SK-N-SH (cell line): Measurements from ENCODE around the gene TNNC1. TPM values are rescaled to one million over a fixed set of nuclear protein-coding genes. Genes with fewer than 3 reads are reported as not detected.

Experiments used
- CTCF ChIA-PET: fragments of 300-600, 350-600 bp; formaldehyde crosslinking; extraction: SDS; loops from one replicate; lab custom pipeline; 2021; lab: Yijun Ruan, JAX
- POLR2A ChIA-PET: fragments of 350-600 bp; sonication (Branson Sonifier 250); formaldehyde crosslinking; extraction: SDS; loops from one replicate; lab custom pipeline; 2020; ENCODE audit warnings: antibody characterized with exemption, inconsistent platforms; lab: Yijun Ruan, JAX
- DNase-seq: peaks from one replicate; pipeline ENCODE4 v3.0.0; 2012
- H2AFZ ChIP-seq: fragments of 200-600 bp; sonication (generic); 2 replicates; pipeline ENCODE4 v1.8.1; 2016; ENCODE audit warnings: antibody characterized with exemption, mild to moderate bottlenecking, low read depth
- H3F3A ChIP-seq: fragments of 200-600 bp; sonication (generic); replicated peaks from 2 replicates; pipeline ENCODE3; 2016; ENCODE audit warnings: antibody characterized with exemption, mild to moderate bottlenecking; ENCODE audit not compliant: insufficient read depth
- H3K27ac ChIP-seq, 2 experiments: fragments of 200-500 bp in 1 of 2; fragments of 200-600 bp in 1 of 2; sonication (Bioruptor generic) in 1 of 2; sonication (generic), shearing (Covaris generic) in 1 of 2; 2 replicates each; pipeline versions ENCODE4 v1.5.1 to v1.6.1; 2014 to 2016; ENCODE audit warnings: low read depth in 2 of 2, inconsistent platforms in 1 of 2, low read length in 1 of 2, mild to moderate bottlenecking in 1 of 2, mixed read lengths in 1 of 2
- H3K27me3 ChIP-seq: fragments of 200-600 bp; sonication (generic), shearing (Covaris generic); 2 replicates; pipeline ENCODE4 v1.6.1; 2016; ENCODE audit warnings: mixed run types; ENCODE audit not compliant: insufficient read depth
- H3K36me3 ChIP-seq, 2 experiments: fragments of 200-500 bp in 1 of 2; fragments of 200-600 bp in 1 of 2; sonication (Bioruptor generic) in 1 of 2; sonication (generic) in 1 of 2; replicated peaks in 1 of 2; 2 replicates each; pipeline versions ENCODE3 to v1.5.1; 2014 to 2016; ENCODE audit warnings: low read length in 1 of 2, mild to moderate bottlenecking in 1 of 2; ENCODE audit not compliant: insufficient read depth in 2 of 2, control insufficient read depth in 1 of 2
- H3K4me1 ChIP-seq, 2 experiments: fragments of 200-500 bp in 1 of 2; fragments of 200-600 bp in 1 of 2; sonication (Bioruptor generic) in 1 of 2; sonication (generic), shearing (Covaris generic) in 1 of 2; 2 replicates each; pipeline versions ENCODE4 v1.5.1 to v1.6.1; 2014 to 2016; ENCODE audit warnings: low read depth in 1 of 2, low read length in 1 of 2, mixed run types in 1 of 2; ENCODE audit not compliant: insufficient read depth in 2 of 2, control insufficient read depth in 1 of 2
- H3K4me2 ChIP-seq: fragments of 200-600 bp; sonication (generic), shearing (Covaris generic); 2 replicates; pipeline ENCODE4 v1.6.1; 2017; ENCODE audit warnings: mixed run types
- H3K4me3 ChIP-seq, 2 experiments: fragments of 200-500 bp in 1 of 2; fragments of 200-600 bp in 1 of 2; sonication (Bioruptor generic) in 1 of 2; sonication (generic), shearing (Covaris generic) in 1 of 2; 2 replicates each; pipeline versions ENCODE4 v1.5.1 to v1.8.1; 2014 to 2016; ENCODE audit warnings: low read depth in 2 of 2, inconsistent platforms in 1 of 2, low read length in 1 of 2, mild to moderate bottlenecking in 1 of 2, mixed read lengths in 1 of 2, moderate library complexity in 1 of 2
- H3K79me2 ChIP-seq: fragments of 200-600 bp; sonication (generic); 2 replicates; pipeline ENCODE4 v1.8.1; 2017; ENCODE audit warnings: mild to moderate bottlenecking; ENCODE audit not compliant: insufficient read depth
- H3K9ac ChIP-seq: fragments of 200-600 bp; sonication (generic); 2 replicates; pipeline ENCODE4 v1.6.1; 2017; ENCODE audit warnings: mixed run types
- H3K9me2 ChIP-seq: fragments of 200-600 bp; sonication (generic); 2 replicates; pipeline ENCODE4 v1.6.1; 2017; ENCODE audit warnings: mixed run types
- H3K9me3 ChIP-seq: fragments of 200-600 bp; sonication (generic); 2 replicates; pipeline ENCODE4 v1.6.1; 2017; ENCODE audit warnings: mixed run types, mild to moderate bottlenecking, moderate library complexity
- H4K20me1 ChIP-seq: fragments of 200-600 bp; sonication (generic); 2 replicates; pipeline ENCODE4 v1.6.1; 2017; ENCODE audit warnings: mild to moderate bottlenecking, mixed run types; ENCODE audit not compliant: insufficient read depth
- CHD2 ChIP-seq: fragments of 150-350 bp; IDR thresholded peaks from 2 replicates; pipeline ENCODE4 v1.6.1; 2018; ENCODE audit warnings: low read length; ENCODE audit not compliant: partially characterized antibody
- FOSL2 ChIP-seq: IDR thresholded peaks from 2 replicates; pipeline ENCODE4 v1.4.0; 2012; ENCODE audit warnings: low read depth, mild to moderate bottlenecking, moderate library complexity, borderline replicate concordance
- FOXJ3 ChIP-seq: sonication (generic); formaldehyde crosslinking; IDR thresholded peaks from 2 replicates; pipeline ENCODE4 v1.5.1; 2020; ENCODE audit warnings: mild to moderate bottlenecking, missing genetic modification reagents
- FOXM1 ChIP-seq: IDR thresholded peaks from 2 replicates; pipeline ENCODE4 v1.4.0; 2012; ENCODE audit warnings: low read depth, mild to moderate bottlenecking
- GATA2 ChIP-seq: sonication (generic); formaldehyde crosslinking; IDR thresholded peaks from 2 replicates; pipeline ENCODE4 v1.5.0; 2020; ENCODE audit warnings: mild to moderate bottlenecking, missing genetic modification reagents
- IRF3 ChIP-seq: fragments of 150-350 bp; IDR thresholded peaks from 2 replicates; pipeline ENCODE4 v1.6.1; 2016; ENCODE audit warnings: mild to moderate bottlenecking, low read depth, low read length
- MAX ChIP-seq: IDR thresholded peaks from 2 replicates; pipeline ENCODE4 v1.4.0; 2012; ENCODE audit warnings: low read depth
- MEF2A ChIP-seq: IDR thresholded peaks from 2 replicates; pipeline ENCODE4 v1.4.0; 2012; ENCODE audit warnings: low read depth, borderline replicate concordance
- PBX3 ChIP-seq: IDR thresholded peaks from 2 replicates; pipeline ENCODE4; 2012
- POLR2AphosphoS5 ChIP-seq: IDR thresholded peaks from 2 replicates; pipeline ENCODE4 v1.6.1; 2012; ENCODE audit warnings: low read depth, low read length
- TAF1 ChIP-seq: IDR thresholded peaks from 2 replicates; pipeline ENCODE4 v1.6.1; 2012; ENCODE audit warnings: low read depth, mild to moderate bottlenecking, low read length, moderate library complexity, borderline replicate concordance
- TCF12 ChIP-seq: IDR thresholded peaks from 2 replicates; pipeline ENCODE4 v1.4.0; 2012
- TEAD4 ChIP-seq: IDR thresholded peaks from 2 replicates; pipeline ENCODE4 v1.4.0; 2012; ENCODE audit warnings: mild to moderate bottlenecking, borderline replicate concordance; ENCODE audit not compliant: insufficient read depth
- YY1 ChIP-seq: IDR thresholded peaks from 2 replicates; pipeline ENCODE4 v1.4.0; 2012; ENCODE audit warnings: low read depth, mild to moderate bottlenecking
- ZBTB33 ChIP-seq: IDR thresholded peaks from 2 replicates; pipeline ENCODE4 v1.4.0; 2012; ENCODE audit warnings: low read depth, borderline replicate concordance
- WGBS: methylation state at CpG from one replicate; pipeline ENCODE4 v1.1.6; 2017; ENCODE audit warnings: low lambda C conversion rate; 5-methylcytosine and 5-hydroxymethylcytosine counted together
- polyA plus RNA-seq, 3 experiments: library from polyadenylated mRNA; depleted of rRNA; stranded (reverse); fragments of >200 nt; gene quantifications; 2 replicates each; pipeline ENCODE4 v1.2.3, GENCODE V29; 2012

Gene TNNC1
- polyA plus RNA-seq, 1 of the 3 experiments (the other 2 are of a cell fraction), result 2.6 TPM

- TF ChIP-seq YY1 (no peak), TCF12 (no peak), CHD2 (peak; percentile 72), FOXJ3 (CRISPR knock-in tag) (peak; percentile 87), MEF2A (no peak), FOSL2 (no peak), PBX3 (no peak), TAF1 (no peak), GATA2 (CRISPR knock-in tag) (peak; percentile 100), IRF3 (no peak)
These were observed 25.4 kb upstream of the TNNC1 start (continued) for GRCh38 chr3:52479037-52479876.

- CTCF ChIA-PET, result no interaction called here
- Histone ChIP-seq H3K27ac (no peak overlapping the region), H3K79me2 (0 out of 2 replicates have a peak, but pooled peaks cover 2% of the 10 kb centered on the region), H4K20me1 (no peaks in the 10 kb centered on the region), H3K4me3 (no peak overlapping the region), H3K9ac (no peak overlapping the region), H3K9me2 (no peaks in the 10 kb centered on the region), H2AFZ (no peak overlapping the region), H3K36me3 (peaks cover 48 to 82% of the 10 kb centered on the region in 2 experiments), H3K4me1 (peaks cover 0 to 28% of the 10 kb centered on the region in 2 experiments; a peak in 1 of 4 replicates), H3K27me3 (no peaks in the 10 kb centered on the region), H3K4me2 (no peak overlapping the region), H3K9me3 (no peaks in the 10 kb centered on the region), H3F3A (no peaks in the 10 kb centered on the region)
- POLR2A ChIA-PET, result no interaction called here
- 97% methylated on average over 5 of the region's 6 CpGs for WGBS
- TF ChIP-seq FOSL2, result no peak
- TF ChIP-seq FOXM1, result no peak
- no peak for TF ChIP-seq POLR2AphosphoS5
- TF ChIP-seq MAX, result no peak
- no peak for TF ChIP-seq TEAD4
- no peak for TF ChIP-seq TAF1
- TF ChIP-seq ZBTB33, result no peak
- DNase-seq, result no peak
These were observed 23.9 kb upstream of the TNNC1 start for GRCh38 chr3:52477796-52478095.
